Measurements from ENCODE around the gene CFAP221. TPM values are rescaled to one million over a fixed set of nuclear protein-coding genes. Genes with fewer than 3 reads are reported as not detected.
"Not testable (repeated sequence)": the region's sequence is repeated elsewhere in the genome, so short reads cannot be mapped to it uniquely, and the experiment has no call there.

Gene CFAP221
- total RNA-seq, 1 experiment from 2014 or later, result not detected

- BruUV-seq (replicated peaks), result no TSS peak
- ChIA-PET POLR2A (ENCODE audit: unreplicated experiment) (no interaction called here), CTCF (no interaction called here)
- Histone ChIP-seq H3K79me2 (ENCODE audit: low read depth) (no peaks in the 10 kb centered on the region), H3K4me1 (replicated peaks; ENCODE audit: insufficient read depth) (no peaks in the 10 kb centered on the region), H3K9me2 (ENCODE audit: insufficient read depth) (no peaks in the 10 kb centered on the region), H3K36me3 (ENCODE audit: low read depth) (no peaks in the 10 kb centered on the region), H3F3A (ENCODE audit: insufficient read depth, low read depth) (no peaks in the 10 kb centered on the region), H3K4me3 (no peak overlapping the region), H3K9me3 (ENCODE audit: insufficient read depth, low read depth) (peaks cover 17% of the 10 kb centered on the region), H4K20me1 (ENCODE audit: insufficient read depth) (no peaks in the 10 kb centered on the region), H3K4me2 (no peak overlapping the region), H3K27me3 (ENCODE audit: insufficient read depth, low read depth) (peaks cover 54% of the 10 kb centered on the region), H3K27ac (no peak overlapping the region), H2AFZ (no peak overlapping the region)
- TF ChIP-seq CTCF (conservative IDR thresholded peaks at IDR 0.05), result no peak
- TF ChIP-seq EZH2 (IDR thresholded peaks at IDR 0.05; ENCODE audit: low read depth), result no peak
- intact Hi-C loops (cut with micrococcal nuclease; ENCODE audit: unreplicated experiment), result no loop called here
- DNase-seq, result no peak
Observed at GRCh38 chr2:119617455-119617854, 73.2 kb downstream of the CFAP221 start.

- H4K20me1 ChIP-seq (ENCODE audit: insufficient read depth); H3F3A ChIP-seq (ENCODE audit: insufficient read depth, low read depth); CTCF ChIA-PET; H2AFZ ChIP-seq; H3K4me3 ChIP-seq; H3K4me1 ChIP-seq (replicated peaks; ENCODE audit: insufficient read depth); intact Hi-C loops (cut with micrococcal nuclease; ENCODE audit: unreplicated experiment); DNase-seq; H3K27ac ChIP-seq; H3K36me3 ChIP-seq (ENCODE audit: low read depth); BruUV-seq (replicated peaks); H3K4me2 ChIP-seq; H3K9me2 ChIP-seq (ENCODE audit: insufficient read depth); POLR2A ChIA-PET (ENCODE audit: unreplicated experiment); H3K79me2 ChIP-seq (ENCODE audit: low read depth): not testable (repeated sequence)
- H3K9me3 ChIP-seq (ENCODE audit: insufficient read depth, low read depth), result peaks cover 14% of the 10 kb centered on the region
- peaks cover 65% of the 10 kb centered on the region for H3K27me3 ChIP-seq (ENCODE audit: insufficient read depth, low read depth)
Observed at GRCh38 chr2:119618725-119619124, 74.5 kb downstream of the CFAP221 start.

- CTCF ChIA-PET, result interaction anchor here (0.6 kb wide), 1 partner anchor 49 kb away, joined by 3 read pairs; no protein-coding TSS in a partner anchor
Observed at GRCh38 chr2:119625226-119625625, 81.0 kb downstream of the CFAP221 start.

More at GRCh38 chr2:119625226-119625625, 81.0 kb downstream of the CFAP221 start:
- Histone ChIP-seq H3K9me2 (ENCODE audit: insufficient read depth) (no peaks in the 10 kb centered on the region), H3K79me2 (ENCODE audit: low read depth) (no peaks in the 10 kb centered on the region), H3F3A (ENCODE audit: insufficient read depth, low read depth) (no peaks in the 10 kb centered on the region), H3K36me3 (ENCODE audit: low read depth) (no peaks in the 10 kb centered on the region), H3K27me3 (ENCODE audit: insufficient read depth, low read depth) (peaks cover 45% of the 10 kb centered on the region), H2AFZ (no peak overlapping the region), H3K27ac (no peak overlapping the region), H3K4me3 (no peak overlapping the region), H3K9me3 (ENCODE audit: insufficient read depth, low read depth) (no peaks in the 10 kb centered on the region), H4K20me1 (ENCODE audit: insufficient read depth) (no peaks in the 10 kb centered on the region), H3K4me1 (replicated peaks; ENCODE audit: insufficient read depth) (no peaks in the 10 kb centered on the region), H3K4me2 (no peak overlapping the region)
- DNase-seq, result no peak
- intact Hi-C loops (cut with micrococcal nuclease; ENCODE audit: unreplicated experiment), result no loop called here
- TF ChIP-seq EZH2 (IDR thresholded peaks at IDR 0.05; ENCODE audit: low read depth) (no peak), CTCF (conservative IDR thresholded peaks at IDR 0.05) (no peak)
- POLR2A ChIA-PET (ENCODE audit: unreplicated experiment), result no interaction called here
- BruUV-seq (replicated peaks), result no TSS peak

All from PC-9 (cell line).